K562 (cell line): Measurements from ENCODE around the gene PLPP7. TPM values are rescaled to one million over a fixed set of nuclear protein-coding genes. Genes with fewer than 3 reads are reported as not detected.
A peak's percentile ranks its signal among the peaks of the same experiment; 100 is the strongest.

ENCODE experiments used
- CBX3 ChIP-seq, 2 experiments: IDR thresholded peaks; 1 replicate in 1 of 2; 2 replicates in 1 of 2; pipeline ENCODE4 v1.6.1; 2012; ENCODE audit warnings: inconsistent platforms in 2 of 2, low read length in 2 of 2, borderline replicate concordance in 1 of 2, control low read depth in 1 of 2
- CTBP1 ChIP-seq: fragments of 450-650 bp; IDR thresholded peaks from 2 replicates; pipeline ENCODE4 v1.6.1; 2016; ENCODE audit warnings: borderline replicate concordance
- DPF2 ChIP-seq: fragments of 450-650 bp; IDR thresholded peaks from 2 replicates; pipeline ENCODE4 v1.6.1; 2016
- ESRRA ChIP-seq: fragments of 450-650 bp; IDR thresholded peaks from 2 replicates; pipeline ENCODE4 v1.6.1; 2014; ENCODE audit warnings: low read depth, mild to moderate bottlenecking, moderate library complexity, borderline replicate concordance
- GATA2 ChIP-seq: sonication (generic); formaldehyde crosslinking; IDR thresholded peaks from 2 replicates; pipeline ENCODE4 v1.4.0; 2020; ENCODE audit warnings: mild to moderate bottlenecking, missing genetic modification reagents
- HSF4 ChIP-seq: fragments of 250-450 bp; sonication (Bioruptor Pico); IDR thresholded peaks from 2 replicates; pipeline ENCODE4 v2.1.2; 2022; ENCODE audit warnings: mild to moderate bottlenecking, moderate library complexity, borderline replicate concordance
- JUN ChIP-seq, 2 experiments: sonication (generic) in 1 of 2; formaldehyde crosslinking in 1 of 2; IDR thresholded peaks; 2 replicates each; pipeline versions ENCODE4 v1.6.1 to v1.8.0; 2012 to 2022; ENCODE audit warnings: borderline replicate concordance in 2 of 2, mild to moderate bottlenecking in 2 of 2, improper control_type of control experiment in 1 of 2, low read depth in 1 of 2, low read length in 1 of 2, missing genetic modification reagents in 1 of 2
- L3MBTL2 ChIP-seq: fragments of 450-650 bp; IDR thresholded peaks from 2 replicates; pipeline ENCODE4 v1.6.1; 2016; ENCODE audit warnings: mild to moderate bottlenecking, moderate library complexity
- MCM3 ChIP-seq: fragments of 450-650 bp; IDR thresholded peaks from 2 replicates; pipeline ENCODE4 v1.6.1; 2016
- MECOM ChIP-seq: fragments of 250-450 bp; sonication (Bioruptor Pico); IDR thresholded peaks from 2 replicates; pipeline ENCODE4 v1.8.0; 2022; ENCODE audit warnings: inconsistent platforms
- NCOA4 ChIP-seq: fragments of 450-650 bp; IDR thresholded peaks from 2 replicates; pipeline ENCODE4 v1.6.1; 2018; ENCODE audit warnings: mild to moderate bottlenecking; ENCODE audit not compliant: partially characterized antibody
- NCOR1 ChIP-seq: fragments of 450-650 bp; IDR thresholded peaks from 2 replicates; pipeline ENCODE4 v1.6.1; 2016; ENCODE audit warnings: mild to moderate bottlenecking, moderate library complexity
- RAD51 ChIP-seq: fragments of 450-650 bp; IDR thresholded peaks from 2 replicates; pipeline ENCODE4 v1.7.1; 2016; ENCODE audit warnings: low read depth, mild to moderate bottlenecking, borderline replicate concordance
- SMARCE1 ChIP-seq: fragments of 450-650 bp; IDR thresholded peaks from 2 replicates; pipeline ENCODE4 v1.7.1; 2016; ENCODE audit warnings: mild to moderate bottlenecking
- TRIM28 ChIP-seq: fragments of 450-650 bp; IDR thresholded peaks from 2 replicates; pipeline ENCODE4 v1.6.1; 2017
- ZBTB43 ChIP-seq: sonication (generic); formaldehyde crosslinking; IDR thresholded peaks from 2 replicates; pipeline ENCODE4 v1.8.0; 2023; ENCODE audit warnings: mild to moderate bottlenecking, missing genetic modification reagents
- ZNF347 ChIP-seq: fragments of 450-650 bp; formaldehyde crosslinking; IDR thresholded peaks from 2 replicates; pipeline ENCODE4 v1.4.0; 2020; ENCODE audit warnings: low read depth, mild to moderate bottlenecking, moderate library complexity
- ZNF707 ChIP-seq: fragments of 250-450 bp; sonication (Bioruptor Pico); conservative IDR thresholded peaks from 2 replicates; pipeline ENCODE4 v1.8.0; 2022; ENCODE audit warnings: inconsistent platforms, mild to moderate bottlenecking, moderate library complexity
- ZSCAN32 ChIP-seq: fragments of 450-650 bp; formaldehyde crosslinking; IDR thresholded peaks from 2 replicates; pipeline ENCODE4 v1.4.0; 2020; ENCODE audit warnings: mild to moderate bottlenecking, moderate library complexity
- polyA plus RNA-seq, 8 experiments: library from polyadenylated mRNA; depleted of rRNA in 4 of 8; stranded (reverse) in 5 of 8; unstranded in 3 of 8; fragments of >200 nt; fragmentation: Nextera tagmentation in 2 of 8; fragmentation: Illumina TruSeq in 1 of 8; extraction: Ambion mirVana in 2 of 8; extraction: Trizol in 1 of 8; gene quantifications; 2 replicates each; pipeline versions ENCODE4 v1.2.1 to v1.2.3, GENCODE V29; 2011 to 2014; ENCODE audit warnings: inconsistent platforms in 1 of 8, missing spikeins in 1 of 8
- total RNA-seq, 7 experiments: library from RNA; depleted of rRNA in 6 of 7; stranded (reverse); fragments of >200 nt in 6 of 7; fragmentation: Illumina TruSeq in 2 of 7; extraction: Trizol in 2 of 7; gene quantifications; 2 replicates each; pipeline versions ENCODE4 v1.2.1 to v1.2.3, GENCODE V29; 2011 to 2021; ENCODE audit warnings: low replicate concordance in 1 of 7
- TF ChIP-seq, protein P1 (sequence below): fragments of 250-450 bp; sonication (Bioruptor Pico); IDR thresholded peaks from 2 replicates; pipeline ENCODE4 v1.5.0; 2021; ENCODE audit warnings: mild to moderate bottlenecking, moderate library complexity
- TF ChIP-seq, protein P2 (sequence below): fragments of 250-450 bp; sonication (Bioruptor Pico); IDR thresholded peaks from 2 replicates; pipeline ENCODE4 v1.5.0; 2020; ENCODE audit warnings: mild to moderate bottlenecking
- TF ChIP-seq, protein P3 (sequence below): fragments of 450-650 bp; formaldehyde crosslinking; IDR thresholded peaks from 2 replicates; pipeline ENCODE4 v1.4.0; 2022; ENCODE audit warnings: mild to moderate bottlenecking, moderate library complexity

Gene PLPP7
- total and polyA plus RNA-seq, 9 of the 15 experiments (the other 6 are each of a cell fraction or from before 2014, with no cell fraction given): 0.09 to 0.93 (median 0.18) TPM; not detected in 4

DNA sequence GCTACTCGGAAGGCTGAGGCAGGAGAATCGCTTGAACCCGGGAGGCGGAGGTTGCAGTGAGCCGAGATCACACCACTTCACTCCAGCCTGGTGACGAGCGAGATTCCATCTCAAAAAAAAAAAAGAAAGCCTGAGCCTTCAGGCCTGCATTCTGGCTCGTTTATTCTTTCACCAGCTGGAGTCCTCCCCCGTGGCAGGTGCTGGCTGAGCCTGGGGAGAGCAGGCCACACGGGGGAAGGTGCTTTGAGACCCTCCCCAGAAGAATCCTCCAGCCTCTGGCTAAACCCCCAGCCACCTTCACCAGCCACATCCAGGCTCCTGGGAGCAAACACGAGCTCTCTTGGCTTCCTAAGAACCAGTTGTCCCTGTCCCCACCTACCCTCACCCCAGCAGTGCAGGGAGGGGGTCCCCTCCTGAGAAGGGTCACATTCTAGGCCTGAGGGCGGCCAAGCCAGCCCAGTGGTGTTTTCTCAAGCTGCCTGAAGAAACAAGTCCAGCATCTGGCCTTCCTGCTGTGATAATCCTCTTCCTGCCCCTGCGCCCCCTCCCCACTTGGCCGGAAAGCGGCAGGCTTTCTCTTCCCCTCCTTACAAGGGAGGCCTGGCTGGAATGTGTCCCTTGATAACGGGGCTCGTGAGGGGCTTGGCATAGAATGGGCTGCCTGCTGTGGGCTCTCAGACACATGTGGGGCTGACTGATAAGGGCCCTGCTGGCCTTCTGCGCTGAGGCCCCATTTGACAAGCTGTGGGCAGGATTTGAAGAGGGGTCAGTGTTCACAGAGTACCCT lies 41.5 kb downstream of the PLPP7 start (continued):
- TF ChIP-seq, protein P1, sequence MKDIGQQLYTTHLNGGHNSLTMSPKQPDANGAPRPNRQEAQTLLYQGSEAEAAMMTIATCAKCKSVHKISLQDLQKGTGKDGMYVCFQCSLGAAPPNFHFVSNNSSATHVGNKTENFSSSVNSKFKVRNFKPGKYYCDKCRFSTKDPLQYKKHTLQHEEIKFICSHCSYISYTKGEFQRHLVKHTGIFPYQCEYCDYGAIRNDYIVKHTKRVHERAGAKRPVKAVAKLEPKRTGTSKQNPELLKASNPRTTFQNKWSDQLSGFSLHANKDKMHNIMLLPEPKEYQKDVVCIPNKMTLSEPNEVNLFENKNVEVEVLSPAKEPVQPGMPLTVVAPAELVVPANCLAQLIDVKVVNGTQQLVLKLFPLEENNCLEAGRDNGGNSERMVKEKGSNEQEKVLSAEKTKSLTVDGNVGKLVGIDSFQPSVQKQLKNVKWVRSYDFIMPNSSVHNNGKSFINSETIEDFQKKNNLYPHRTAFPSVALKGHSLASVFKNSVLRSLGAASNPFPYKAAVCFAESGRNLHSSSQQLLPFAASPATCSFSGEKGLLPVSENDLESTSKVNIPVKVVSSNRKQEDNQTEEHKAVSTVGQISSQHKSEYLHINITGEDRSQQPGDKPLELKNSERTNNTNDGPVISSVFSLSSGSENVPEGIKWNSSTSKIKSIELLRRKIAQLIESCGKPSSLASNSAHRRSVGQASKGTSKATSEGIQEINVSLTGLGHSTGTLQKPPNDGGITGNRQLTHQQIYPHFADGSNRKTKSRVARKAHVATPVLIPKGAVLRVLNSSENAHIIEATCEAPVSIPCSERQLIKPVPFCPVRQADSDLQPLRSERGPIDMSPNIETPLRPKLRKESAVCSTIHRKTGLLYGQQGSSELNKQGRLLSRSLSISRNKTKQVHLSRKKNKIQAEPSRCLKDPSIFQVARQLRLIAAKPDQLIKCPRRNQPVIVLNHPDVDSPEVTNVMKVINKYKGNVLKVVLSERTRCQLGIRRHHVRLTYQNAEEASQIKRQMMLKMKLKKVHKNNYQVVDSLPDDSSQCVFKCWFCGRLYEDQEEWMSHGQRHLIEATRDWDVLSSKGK: no peak
- TF ChIP-seq ZNF347 (CRISPR knock-in tag) (no peak), RAD51 (peak; percentile 31; the same call in 1 of the 2 replicates), SMARCE1 (peak; percentile 98), CTBP1 (peak; percentile 93), MECOM (CRISPR knock-in tag) (peak; percentile 60; the same call in 1 of the 2 replicates), TRIM28 (no peak), ZSCAN32 (CRISPR knock-in tag) (no peak), HSF4 (CRISPR knock-in tag) (no peak), DPF2 (peak; percentile 98), ZNF707 (no peak), ZBTB43 (no peak), CBX3 (IDR thresholded peaks at IDR 0.05; ENCODE audit: borderline replicate concordance in 1 of 2, low read length in 2 of 2) (peak in 1 of 2 experiments; percentile 75; a peak in 2 of 3 replicates), NCOR1 (peak; percentile 99), GATA2 (peak; percentile 98), L3MBTL2 (peak; percentile 73), JUN (IDR thresholded peaks at IDR 0.05; ENCODE audit: borderline replicate concordance, low read depth, low read length) (peak; percentile 60; the same call in 1 of the 2 replicates), JUN (CRISPR knock-in tag; IDR thresholded peaks at IDR 0.05; ENCODE audit: borderline replicate concordance) (no peak), ESRRA (peak; percentile 63; the same call in 1 of the 2 replicates), MCM3 (no peak), NCOA4 (no peak)
- TF ChIP-seq, protein P2, sequence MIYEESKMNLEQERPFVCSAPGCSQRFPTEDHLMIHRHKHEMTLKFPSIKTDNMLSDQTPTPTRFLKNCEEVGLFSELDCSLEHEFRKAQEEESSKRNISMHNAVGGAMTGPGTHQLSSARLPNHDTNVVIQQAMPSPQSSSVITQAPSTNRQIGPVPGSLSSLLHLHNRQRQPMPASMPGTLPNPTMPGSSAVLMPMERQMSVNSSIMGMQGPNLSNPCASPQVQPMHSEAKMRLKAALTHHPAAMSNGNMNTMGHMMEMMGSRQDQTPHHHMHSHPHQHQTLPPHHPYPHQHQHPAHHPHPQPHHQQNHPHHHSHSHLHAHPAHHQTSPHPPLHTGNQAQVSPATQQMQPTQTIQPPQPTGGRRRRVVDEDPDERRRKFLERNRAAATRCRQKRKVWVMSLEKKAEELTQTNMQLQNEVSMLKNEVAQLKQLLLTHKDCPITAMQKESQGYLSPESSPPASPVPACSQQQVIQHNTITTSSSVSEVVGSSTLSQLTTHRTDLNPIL (CRISPR knock-in tag): no peak
- TF ChIP-seq, protein P3, sequence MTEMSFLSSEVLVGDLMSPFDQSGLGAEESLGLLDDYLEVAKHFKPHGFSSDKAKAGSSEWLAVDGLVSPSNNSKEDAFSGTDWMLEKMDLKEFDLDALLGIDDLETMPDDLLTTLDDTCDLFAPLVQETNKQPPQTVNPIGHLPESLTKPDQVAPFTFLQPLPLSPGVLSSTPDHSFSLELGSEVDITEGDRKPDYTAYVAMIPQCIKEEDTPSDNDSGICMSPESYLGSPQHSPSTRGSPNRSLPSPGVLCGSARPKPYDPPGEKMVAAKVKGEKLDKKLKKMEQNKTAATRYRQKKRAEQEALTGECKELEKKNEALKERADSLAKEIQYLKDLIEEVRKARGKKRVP (CRISPR knock-in tag): 0 out of 2 replicates have a peak, but pooled peaks have one; percentile 18
